ENCODE data around the gene INAFM2. TPM values are rescaled to one million over a fixed set of nuclear protein-coding genes. Genes with fewer than 3 reads are reported as not detected.

Gene INAFM2
- total RNA-seq, 2 experiments from 2014 or later = 15.0 to 16.9 TPM

DNA sequence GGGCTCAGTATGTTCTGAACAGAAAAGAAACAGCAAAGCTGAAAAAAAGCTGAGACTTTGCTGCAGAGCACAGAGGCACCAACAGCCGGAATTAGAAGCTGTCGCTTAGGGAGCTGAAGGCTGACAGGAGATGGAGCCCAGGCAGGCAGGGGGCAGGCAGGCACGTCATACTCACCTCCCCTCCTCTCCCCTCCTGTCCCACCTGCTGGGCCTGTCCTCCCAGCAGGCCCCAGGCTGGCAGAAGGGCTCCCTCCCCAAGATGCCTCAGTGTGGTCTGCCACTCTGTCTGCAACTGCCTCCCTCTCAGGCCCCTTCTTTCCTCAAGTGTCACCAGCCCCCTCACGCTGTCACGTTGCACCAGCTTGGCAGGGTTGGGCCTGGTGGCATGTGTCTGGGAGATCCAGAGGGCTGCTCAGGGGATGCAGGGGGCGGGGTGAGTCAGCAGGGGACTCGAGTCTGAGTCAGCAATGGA, 37.4 kb upstream of the INAFM2 start:
- Mint-ChIP-seq H3K9me3 (no peaks in the 10 kb centered on the region), H3K27ac (no peak overlapping the region), H3K36me3 (ENCODE audit: low read depth) (no peaks in the 10 kb centered on the region), H3K4me3 (no peak overlapping the region), H3K27me3 (peaks cover 6% of the 10 kb centered on the region), H3K4me1 (ENCODE audit: low read depth) (no peaks in the 10 kb centered on the region)
- intact Hi-C loops (cut with micrococcal nuclease) = no loop called here
- TF ChIP-seq, protein P1, sequence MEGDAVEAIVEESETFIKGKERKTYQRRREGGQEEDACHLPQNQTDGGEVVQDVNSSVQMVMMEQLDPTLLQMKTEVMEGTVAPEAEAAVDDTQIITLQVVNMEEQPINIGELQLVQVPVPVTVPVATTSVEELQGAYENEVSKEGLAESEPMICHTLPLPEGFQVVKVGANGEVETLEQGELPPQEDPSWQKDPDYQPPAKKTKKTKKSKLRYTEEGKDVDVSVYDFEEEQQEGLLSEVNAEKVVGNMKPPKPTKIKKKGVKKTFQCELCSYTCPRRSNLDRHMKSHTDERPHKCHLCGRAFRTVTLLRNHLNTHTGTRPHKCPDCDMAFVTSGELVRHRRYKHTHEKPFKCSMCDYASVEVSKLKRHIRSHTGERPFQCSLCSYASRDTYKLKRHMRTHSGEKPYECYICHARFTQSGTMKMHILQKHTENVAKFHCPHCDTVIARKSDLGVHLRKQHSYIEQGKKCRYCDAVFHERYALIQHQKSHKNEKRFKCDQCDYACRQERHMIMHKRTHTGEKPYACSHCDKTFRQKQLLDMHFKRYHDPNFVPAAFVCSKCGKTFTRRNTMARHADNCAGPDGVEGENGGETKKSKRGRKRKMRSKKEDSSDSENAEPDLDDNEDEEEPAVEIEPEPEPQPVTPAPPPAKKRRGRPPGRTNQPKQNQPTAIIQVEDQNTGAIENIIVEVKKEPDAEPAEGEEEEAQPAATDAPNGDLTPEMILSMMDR (IDR thresholded peaks at IDR 0.05) = no peak
- DNase-seq (no peak), ATAC-seq (no peak)
- POLR2A ChIA-PET = interaction anchor here (1.0 to 1.6 kb wide), 4 partner anchors 15 to 120 kb away, joined by 3 to 4 read pairs (median 4); no protein-coding TSS in a partner anchor
- CTCF ChIA-PET = interaction anchor here (0.8 to 4.0 kb wide), 4 partner anchors 12 to 37 kb away, joined by 3 to 44 read pairs (median 8); partner anchors contain the start of genes INAFM2 and PLCB2

DNA sequence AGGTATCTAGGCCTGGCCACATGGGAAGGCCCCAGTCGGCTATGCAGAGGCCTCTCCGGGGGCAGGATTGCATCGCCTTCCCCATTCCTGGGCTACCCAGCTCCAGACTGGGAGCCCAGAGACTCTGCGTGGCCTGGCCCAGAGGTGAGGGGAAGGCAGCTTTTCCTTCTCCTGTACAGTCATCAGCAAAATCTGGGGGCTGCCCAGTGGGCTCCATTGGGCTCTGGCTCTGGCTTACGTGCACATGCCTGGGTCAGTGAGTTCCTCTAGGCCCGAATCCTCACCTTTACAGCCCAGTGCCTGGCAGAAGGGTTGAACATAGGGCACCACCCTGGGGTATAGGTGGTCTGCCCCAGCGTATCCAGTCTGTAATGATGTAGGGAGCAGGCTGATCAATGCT, 36.7 kb upstream of the INAFM2 start:
- POLR2A ChIA-PET = interaction anchor here (1.2 to 1.6 kb wide), 3 partner anchors 9 to 22 kb away, joined by 4 read pairs; no protein-coding TSS in a partner anchor
- ATAC-seq = no peak
- peaks cover 3% of the 10 kb centered on the region for H3K27me3 Mint-ChIP-seq

DNA sequence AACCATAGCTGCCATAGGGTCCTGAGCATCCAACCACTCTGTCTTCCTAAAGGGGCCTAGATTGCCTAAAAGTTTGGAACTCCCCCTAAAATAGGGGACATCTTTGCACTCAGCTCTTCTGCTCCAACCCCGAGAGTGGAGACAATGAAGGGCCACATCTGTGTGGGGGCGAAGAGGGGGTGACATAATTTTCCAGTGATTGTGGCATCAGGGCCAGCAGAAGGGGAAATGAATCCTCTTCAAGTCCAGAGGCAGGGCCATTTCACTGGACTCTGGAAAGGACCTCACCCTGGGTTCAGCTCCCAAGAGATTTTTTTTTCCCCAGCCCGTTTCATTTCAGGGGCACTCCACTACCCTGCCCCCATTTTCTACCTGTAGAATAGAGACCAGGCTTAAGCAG, 36.0 kb upstream of the INAFM2 start:
- POLR2A ChIA-PET = interaction anchor here (1.2 to 1.3 kb wide), 2 partner anchors 9 to 21 kb away, joined by 4 read pairs; no protein-coding TSS in a partner anchor
- ATAC-seq (no peak), DNase-seq (no peak)
- CTCF ChIA-PET = interaction anchor here (1.2 to 4.6 kb wide), 3 partner anchors 9 to 22 kb away, joined by 4 to 40 read pairs (median 35); no protein-coding TSS in a partner anchor
- TF ChIP-seq, protein P1 (IDR thresholded peaks at IDR 0.05) = no peak
- intact Hi-C loops (cut with micrococcal nuclease) = no loop called here
- H3K4me3 Mint-ChIP-seq = no peak overlapping the region
- H3K27me3 Mint-ChIP-seq = peaks cover 3% of the 10 kb centered on the region
- no peaks in the 10 kb centered on the region for H3K9me3 Mint-ChIP-seq
- H3K36me3 Mint-ChIP-seq (ENCODE audit: low read depth) = no peaks in the 10 kb centered on the region
- H3K4me1 Mint-ChIP-seq (ENCODE audit: low read depth) = no peaks in the 10 kb centered on the region
- no peak overlapping the region for H3K27ac Mint-ChIP-seq

More for the DNA sequence above, 36.7 kb upstream of the INAFM2 start:
- no peaks in the 10 kb centered on the region for H3K4me1 Mint-ChIP-seq (ENCODE audit: low read depth)
- TF ChIP-seq, protein P1 (IDR thresholded peaks at IDR 0.05) = no peak
- DNase-seq = no peak
- no peaks in the 10 kb centered on the region for H3K36me3 Mint-ChIP-seq (ENCODE audit: low read depth)
- no peak overlapping the region for H3K4me3 Mint-ChIP-seq
- H3K9me3 Mint-ChIP-seq = no peaks in the 10 kb centered on the region
- no peak overlapping the region for H3K27ac Mint-ChIP-seq
- CTCF ChIA-PET = interaction anchor here (1.2 to 4.6 kb wide), 3 partner anchors 13 to 23 kb away, joined by 4 to 35 read pairs (median 8); partner anchors contain the start of gene PLCB2
- intact Hi-C loops (cut with micrococcal nuclease) = no loop called here

DNA sequence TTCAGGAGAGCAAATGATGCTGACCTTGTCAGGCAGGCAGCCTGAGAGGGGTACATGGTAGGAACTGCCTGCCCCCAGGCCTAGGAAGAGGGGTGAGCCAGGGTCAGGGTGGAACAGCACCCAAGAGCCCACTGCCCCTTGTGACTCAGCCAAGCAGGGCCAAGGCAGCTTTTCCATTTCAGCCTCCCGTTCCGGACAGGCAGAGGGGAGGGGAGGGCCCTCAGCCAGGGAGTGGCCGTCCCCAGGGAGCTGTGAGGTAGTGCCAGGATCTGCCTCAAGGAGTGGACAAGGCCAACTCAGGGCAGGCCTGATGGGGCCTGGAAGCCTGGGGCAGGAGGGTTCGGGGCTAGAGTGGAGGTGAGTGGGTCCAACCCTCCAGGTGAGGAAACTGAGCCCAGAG, 35.5 kb upstream of the INAFM2 start:
- POLR2A ChIA-PET = interaction anchor here (1.2 to 1.4 kb wide), 3 partner anchors 8 to 20 kb away, joined by 4 read pairs; no protein-coding TSS in a partner anchor
- Mint-ChIP-seq H3K4me1 (ENCODE audit: low read depth) (no peaks in the 10 kb centered on the region), H3K4me3 (no peak overlapping the region)

More for the DNA sequence above, 35.5 kb upstream of the INAFM2 start:
- CTCF ChIA-PET = interaction anchor here (1.2 to 4.6 kb wide), 4 partner anchors 9 to 22 kb away, joined by 4 to 40 read pairs (median 21); no protein-coding TSS in a partner anchor
- TF ChIP-seq, protein P1 (IDR thresholded peaks at IDR 0.05) = no peak
- ATAC-seq (no peak), DNase-seq (no peak)
- no peak overlapping the region for H3K27ac Mint-ChIP-seq
- H3K27me3 Mint-ChIP-seq = peaks cover 3% of the 10 kb centered on the region
- intact Hi-C loops (cut with micrococcal nuclease) = no loop called here
- no peaks in the 10 kb centered on the region for H3K9me3 Mint-ChIP-seq
- H3K36me3 Mint-ChIP-seq (ENCODE audit: low read depth) = no peaks in the 10 kb centered on the region
